HL-60/S4 (cell line): ENCODE measurements around the gene TMEM190.
"Not testable (repeated sequence)": the region's sequence is repeated elsewhere in the genome, so short reads cannot be mapped to it uniquely, and the experiment has no call there.

Experiments
- in situ Hi-C: fragments of 300-500 bp; cut with MboI; formaldehyde crosslinking; loops from 2 replicates; pipeline ENCODE4 v1.14.3; 2022; ENCODE audit warnings: low sequenced_read_pairs

Gene TMEM190

GRCh38 chr19:55376241-55376933, at the start of gene TMEM190:
TSS of gene TMEM190 (plus strand) at chr19:55376826. CDS start at chr19:55376854, 28 bp downstream.
- in situ Hi-C loops, result no loop called here

DNA sequence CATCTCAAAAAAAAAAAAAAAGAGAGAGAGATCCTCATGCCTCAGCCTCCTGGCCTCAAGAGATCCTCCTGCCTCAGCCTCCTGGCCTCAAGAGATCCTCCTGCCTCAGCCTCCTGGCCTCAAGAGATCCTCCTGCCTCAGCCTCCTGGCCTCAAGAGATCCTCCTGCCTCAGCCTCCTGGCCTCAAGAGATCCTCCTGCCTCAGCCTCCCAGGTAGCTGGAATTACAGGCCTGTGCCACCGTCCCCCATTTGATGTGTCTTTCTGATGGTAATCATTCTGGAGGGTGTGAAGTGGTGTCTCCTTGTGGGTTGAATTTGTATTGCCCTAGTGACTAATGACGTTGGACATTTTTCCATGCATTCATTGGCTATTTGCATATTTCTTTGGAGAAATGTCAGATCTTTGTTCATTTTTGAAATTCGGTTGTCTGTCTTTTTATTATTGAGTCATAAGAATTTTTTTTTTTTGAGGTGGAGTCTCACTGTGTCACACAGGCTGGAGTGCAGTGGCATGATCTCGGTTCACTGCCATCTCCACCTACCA, 47.8 kb upstream of the TMEM190 start:
- in situ Hi-C loops, result not testable (repeated sequence)

DNA sequence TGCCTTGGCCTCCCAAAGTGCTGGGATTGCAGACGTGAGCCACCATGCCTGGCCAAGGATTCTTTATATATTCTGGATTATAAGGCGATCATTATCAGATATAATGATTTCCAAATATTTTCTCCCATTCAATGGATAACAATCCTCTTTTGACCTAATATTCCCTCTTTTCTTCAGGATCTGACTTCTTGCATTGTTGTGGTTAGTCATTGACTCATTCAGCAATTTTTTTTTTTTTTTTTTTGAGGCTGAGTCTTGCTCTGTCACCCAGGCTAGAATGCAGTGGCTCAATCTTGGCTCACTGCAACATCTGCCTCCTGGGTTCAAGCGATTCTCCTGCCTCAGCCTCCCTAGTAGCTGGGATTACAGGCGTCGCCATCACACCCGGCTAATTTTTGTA, 46.8 kb upstream of the TMEM190 start:
- in situ Hi-C loops, result not testable (repeated sequence)

DNA sequence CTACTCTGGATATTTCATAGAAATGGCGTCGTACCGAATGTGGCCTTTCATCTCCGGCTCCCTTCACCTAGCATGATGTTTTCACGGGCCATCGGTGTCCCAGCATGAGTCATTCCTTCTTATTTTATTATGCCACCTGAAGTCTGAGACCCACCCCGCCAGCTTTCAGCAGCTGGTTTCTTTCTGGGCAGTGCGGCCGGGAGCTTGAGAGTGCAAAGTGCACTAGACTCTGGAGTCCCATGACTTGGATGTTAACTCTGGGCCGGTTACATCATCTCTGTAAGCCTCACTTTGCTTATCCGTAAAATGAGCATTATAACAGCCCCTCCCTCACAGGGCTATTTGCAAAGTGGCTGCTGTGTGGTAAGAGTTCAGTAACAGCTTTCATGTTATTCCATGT, 42.8 kb upstream of the TMEM190 start:
- in situ Hi-C loops, result no loop called here

DNA sequence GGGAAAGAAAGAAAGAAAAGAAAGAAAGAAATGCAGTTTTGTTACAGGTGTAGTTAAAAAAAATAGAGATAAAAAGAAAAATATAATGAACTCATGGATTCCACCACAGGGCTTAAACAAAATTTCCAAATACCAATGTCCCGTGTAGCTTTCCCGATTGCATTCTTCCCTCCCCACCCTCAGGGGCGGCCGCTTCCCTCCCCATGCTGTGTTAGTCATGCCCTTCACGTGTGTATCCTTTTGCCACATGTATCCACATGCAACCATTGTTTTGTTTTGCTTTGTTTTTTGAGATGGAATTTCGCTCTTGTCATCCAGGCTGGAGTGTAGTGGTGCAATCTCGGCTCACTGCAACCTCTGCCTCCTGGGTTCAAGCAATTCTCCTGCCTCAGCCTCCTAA, 40.5 kb upstream of the TMEM190 start:
- in situ Hi-C loops, result no loop called here

GRCh38 chr19:55339105-55339888, 37.3 kb upstream of the TMEM190 start, which contains the start of gene KMT5C:
TSS of gene KMT5C (plus strand) at chr19:55339876. CDS start at chr19:55341937, 2,061 bp downstream.
- in situ Hi-C loops, result no loop called here

GRCh38 chr19:55339889-55340783, 36.5 kb upstream of the TMEM190 start:
- in situ Hi-C loops, result no loop called here

GRCh38 chr19:55340784-55341147, 35.9 kb upstream of the TMEM190 start:
- in situ Hi-C loops, result no loop called here

GRCh38 chr19:55341171-55341588, 35.4 kb upstream of the TMEM190 start:
- in situ Hi-C loops, result no loop called here

GRCh38 chr19:55341595-55342531, 34.8 kb upstream of the TMEM190 start:
- in situ Hi-C loops, result no loop called here

DNA sequence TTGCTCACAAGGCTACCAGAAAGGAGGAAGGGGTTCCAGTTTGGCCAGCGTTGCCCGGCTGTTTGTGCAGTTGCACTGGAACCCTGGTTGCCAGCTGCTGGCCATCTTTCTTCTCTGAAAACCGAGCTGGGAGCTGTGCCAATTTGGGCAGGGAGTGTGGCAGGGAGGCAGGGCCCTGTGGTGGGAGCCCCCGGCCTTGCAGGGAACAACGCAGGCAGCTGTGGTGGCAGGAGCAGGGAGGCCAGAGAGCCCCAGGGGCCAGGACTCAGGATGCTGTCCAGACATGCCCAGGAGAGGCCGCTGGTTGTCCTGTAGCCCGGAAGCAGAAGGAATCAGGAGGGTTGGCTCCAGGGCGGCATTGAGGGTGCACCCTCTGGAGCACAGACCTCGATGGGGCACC, 32.2 kb upstream of the TMEM190 start:
- in situ Hi-C loops, result no loop called here

- in situ Hi-C loops, result no loop called here
Measured at GRCh38 chr19:55345101-55345817, 31.4 kb upstream of the TMEM190 start.

- in situ Hi-C loops, result no loop called here
Measured at GRCh38 chr19:55345818-55346724, 30.6 kb upstream of the TMEM190 start.

- in situ Hi-C loops, result no loop called here
Measured at GRCh38 chr19:55346725-55347441, 29.7 kb upstream of the TMEM190 start.

DNA sequence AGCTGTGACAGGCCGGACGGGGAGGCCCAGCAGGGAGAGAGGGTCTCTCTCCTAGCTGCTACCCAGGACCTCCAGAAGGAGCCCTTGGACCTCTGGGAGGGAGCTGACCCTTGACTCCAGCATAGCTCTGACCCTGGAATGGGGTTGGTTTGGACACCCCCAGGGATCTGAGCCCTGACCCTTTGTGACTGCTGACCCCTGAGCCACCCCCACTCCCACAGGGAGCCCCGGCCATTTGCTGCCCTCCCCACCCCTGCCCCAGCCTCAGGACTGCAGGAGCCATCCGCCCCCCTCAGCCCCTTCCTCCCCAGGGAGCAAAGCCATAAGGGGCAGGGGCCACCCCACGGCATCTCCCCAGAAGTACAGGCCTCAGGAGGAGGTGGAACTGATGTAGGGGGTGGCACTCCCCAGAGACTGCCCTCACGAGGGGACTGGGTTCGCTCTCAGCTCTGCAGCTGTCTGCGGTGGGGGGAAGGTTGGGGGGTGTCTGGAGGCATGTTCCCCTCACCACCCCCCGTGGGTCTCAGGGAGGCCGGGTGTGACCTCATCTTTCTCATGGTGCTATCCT, 29.1 kb upstream of the TMEM190 start:
- in situ Hi-C loops, result no loop called here

GRCh38 chr19:55348317-55349034, 28.1 kb upstream of the TMEM190 start:
- in situ Hi-C loops, result no loop called here
